Esophagus muscularis mucosa (tissue), 4 donors: Measurements from ENCODE around the gene TAMALIN.

Experiments
- EP300 ChIP-seq: sonication (generic); formaldehyde crosslinking; IDR thresholded peaks from one replicate; pipeline ENCODE4 v1.6.1; 2017; ENCODE audit warnings: antibody characterized with exemption
- POLR2A ChIP-seq: fragments of 450-650 bp; IDR thresholded peaks from one replicate; pipeline ENCODE4 v1.6.1; 2017; ENCODE audit warnings: antibody characterized with exemption, moderate library complexity, mild to moderate bottlenecking, low read depth
- POLR2AphosphoS5 ChIP-seq, 2 donors: sonication (generic); formaldehyde crosslinking; IDR thresholded peaks; one replicate each; pipeline ENCODE4 v1.6.1; 2017; ENCODE audit warnings: antibody characterized with exemption in 2 of 2
- TF ChIP-seq, protein P1 (sequence below), 3 experiments: fragments of 200-600 bp in 2 of 3; fragments of 450-650 bp in 1 of 3; sonication (generic) in 2 of 3; IDR thresholded peaks; one replicate each; pipeline ENCODE4 v1.5.1; 2017 to 2019; ENCODE audit warnings: antibody characterized with exemption in 3 of 3, mild to moderate bottlenecking in 2 of 3, moderate library complexity in 1 of 3

DNA sequence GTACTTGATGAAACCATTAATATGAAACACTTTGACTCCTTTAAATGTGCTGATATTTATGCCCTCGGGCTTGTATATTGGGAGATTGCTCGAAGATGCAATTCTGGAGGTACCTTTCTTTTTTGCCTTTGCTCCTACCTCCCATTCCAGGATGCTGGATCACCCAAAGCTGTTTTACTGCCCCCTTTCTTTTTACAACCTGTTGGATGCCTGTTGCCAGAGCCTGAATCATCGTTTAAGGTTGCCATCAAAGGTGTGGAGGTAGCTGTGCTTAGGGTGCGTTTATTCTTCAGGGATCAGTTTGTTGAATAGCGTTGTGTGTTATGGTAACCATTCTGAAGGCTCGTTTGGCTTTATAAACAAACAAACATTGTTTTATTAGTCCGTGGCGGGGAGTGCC, 19.9 kb upstream of the TAMALIN start:
- no peak for TF ChIP-seq POLR2A
- TF ChIP-seq, protein P1, sequence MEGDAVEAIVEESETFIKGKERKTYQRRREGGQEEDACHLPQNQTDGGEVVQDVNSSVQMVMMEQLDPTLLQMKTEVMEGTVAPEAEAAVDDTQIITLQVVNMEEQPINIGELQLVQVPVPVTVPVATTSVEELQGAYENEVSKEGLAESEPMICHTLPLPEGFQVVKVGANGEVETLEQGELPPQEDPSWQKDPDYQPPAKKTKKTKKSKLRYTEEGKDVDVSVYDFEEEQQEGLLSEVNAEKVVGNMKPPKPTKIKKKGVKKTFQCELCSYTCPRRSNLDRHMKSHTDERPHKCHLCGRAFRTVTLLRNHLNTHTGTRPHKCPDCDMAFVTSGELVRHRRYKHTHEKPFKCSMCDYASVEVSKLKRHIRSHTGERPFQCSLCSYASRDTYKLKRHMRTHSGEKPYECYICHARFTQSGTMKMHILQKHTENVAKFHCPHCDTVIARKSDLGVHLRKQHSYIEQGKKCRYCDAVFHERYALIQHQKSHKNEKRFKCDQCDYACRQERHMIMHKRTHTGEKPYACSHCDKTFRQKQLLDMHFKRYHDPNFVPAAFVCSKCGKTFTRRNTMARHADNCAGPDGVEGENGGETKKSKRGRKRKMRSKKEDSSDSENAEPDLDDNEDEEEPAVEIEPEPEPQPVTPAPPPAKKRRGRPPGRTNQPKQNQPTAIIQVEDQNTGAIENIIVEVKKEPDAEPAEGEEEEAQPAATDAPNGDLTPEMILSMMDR (IDR thresholded peaks at IDR 0.05), result no peak
- TF ChIP-seq POLR2AphosphoS5 (IDR thresholded peaks at IDR 0.05), result no peak
- no peak for TF ChIP-seq EP300
